ENCODE data around the gene LEMD2.

LEMD2 gene

DNA sequence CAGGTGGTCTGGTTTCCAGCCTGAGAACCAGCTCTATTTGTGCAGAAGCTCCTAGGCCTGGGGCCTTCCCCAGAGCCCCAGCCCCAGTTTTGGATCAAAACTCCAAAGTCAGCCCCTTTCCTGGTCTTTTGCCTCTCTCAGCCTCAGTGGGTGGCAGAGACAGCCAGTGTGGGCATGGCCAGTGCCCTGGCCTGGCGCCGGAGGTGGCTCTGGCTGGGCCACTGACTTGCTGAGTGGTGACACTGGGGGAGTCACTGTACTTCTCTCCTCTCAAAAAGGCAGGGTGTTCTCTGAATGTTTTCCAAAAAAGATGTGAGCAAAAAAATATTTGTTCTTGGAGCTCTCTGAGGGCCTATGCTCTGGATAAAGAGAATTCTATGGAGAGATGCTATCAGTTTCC lies 34.9 kb upstream of the LEMD2 start:
- H3K9ac ChIP-seq (ENCODE audit: low read length): no peak overlapping the region
- H3K36me3 ChIP-seq (ENCODE audit: insufficient read depth, low read length): no peaks in the 10 kb centered on the region
- no peak overlapping the region for H3K27ac ChIP-seq (ENCODE audit: low read depth, low read length, poor library complexity, severe bottlenecking)
- no peak overlapping the region for H3K4me3 ChIP-seq (ENCODE audit: low read depth, low read length, poor library complexity, severe bottlenecking)
- no peaks in the 10 kb centered on the region for H3F3A ChIP-seq (ENCODE audit: insufficient read depth, low read length)
- TF ChIP-seq CTCF (IDR thresholded peaks at IDR 0.05; ENCODE audit: low read length) (no peak), EZH2 (IDR thresholded peaks at IDR 0.05; ENCODE audit: borderline replicate concordance, low read length) (no peak)
- H3K4me1 ChIP-seq (ENCODE audit: insufficient read depth, low read length, severe bottlenecking): no peaks in the 10 kb centered on the region
- no peaks in the 10 kb centered on the region for H4K20me1 ChIP-seq (ENCODE audit: insufficient read depth, low read length)
- H3K4me2 ChIP-seq (ENCODE audit: low read length): no peak overlapping the region
- peaks cover 8% of the 10 kb centered on the region; the same call in 1 of the 2 replicates for H3K27me3 ChIP-seq (ENCODE audit: insufficient read depth, low read length)
- no peak overlapping the region for H2AFZ ChIP-seq (ENCODE audit: low read length)
- H3K79me2 ChIP-seq (ENCODE audit: insufficient read depth, low read length): no peaks in the 10 kb centered on the region
- no peaks in the 10 kb centered on the region for H3K9me3 ChIP-seq (ENCODE audit: low read length)
- no peaks in the 10 kb centered on the region for H3K9me2 ChIP-seq (ENCODE audit: low read depth, low read length)

DNA sequence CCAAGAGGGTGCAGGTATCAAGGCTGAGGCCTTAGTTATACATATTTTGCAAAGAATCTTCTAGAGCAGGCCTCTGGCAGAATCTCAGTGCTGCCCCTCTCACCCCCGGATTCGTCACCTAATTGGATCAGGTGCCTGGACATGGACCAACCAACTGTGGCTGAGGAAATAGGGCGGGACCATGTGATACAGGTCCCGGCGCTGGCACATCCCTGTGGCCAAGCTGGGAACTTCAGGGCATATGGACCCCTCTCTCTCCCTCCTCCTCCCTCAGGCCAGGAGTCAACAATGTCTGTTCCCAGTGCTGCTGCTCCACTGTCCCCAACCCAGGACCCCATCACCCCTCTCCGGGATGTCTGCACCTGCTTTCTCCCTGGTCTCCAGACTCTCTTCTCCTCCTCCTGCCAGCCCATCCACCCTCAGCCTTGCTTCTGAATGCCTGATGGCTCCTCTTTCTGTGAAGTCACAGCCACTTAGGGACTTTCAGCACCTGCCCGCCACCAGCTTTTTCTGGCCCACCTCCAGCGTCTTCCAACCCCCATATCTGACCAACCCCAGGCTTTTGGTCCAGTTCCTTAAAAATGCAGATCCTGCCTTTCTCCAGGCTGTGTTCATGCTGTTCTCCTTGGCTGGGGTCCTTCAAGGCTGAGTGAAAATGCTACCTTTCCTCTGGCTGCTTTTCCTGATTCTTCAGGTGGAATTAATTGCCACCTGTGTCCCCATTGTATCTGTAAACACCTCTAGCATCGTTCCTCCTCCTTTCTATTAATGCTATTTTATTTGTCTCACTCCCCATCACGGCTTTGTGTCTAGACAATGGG lies 33.9 kb upstream of the LEMD2 start:
- Histone ChIP-seq H3K4me1 (ENCODE audit: insufficient read depth, low read length, severe bottlenecking) (no peaks in the 10 kb centered on the region), H3K9ac (ENCODE audit: low read length) (no peak overlapping the region), H3K9me2 (ENCODE audit: low read depth, low read length) (no peaks in the 10 kb centered on the region), H3K79me2 (ENCODE audit: insufficient read depth, low read length) (no peaks in the 10 kb centered on the region), H3K4me2 (ENCODE audit: low read length) (no peak overlapping the region), H3K4me3 (ENCODE audit: low read depth, low read length, poor library complexity, severe bottlenecking) (no peak overlapping the region), H3K36me3 (ENCODE audit: insufficient read depth, low read length) (no peaks in the 10 kb centered on the region), H3K27ac (ENCODE audit: low read depth, low read length, poor library complexity, severe bottlenecking) (no peak overlapping the region), H3K9me3 (ENCODE audit: low read length) (no peaks in the 10 kb centered on the region), H3K27me3 (ENCODE audit: insufficient read depth, low read length) (peaks cover 8% of the 10 kb centered on the region; the same call in 1 of the 2 replicates), H4K20me1 (ENCODE audit: insufficient read depth, low read length) (no peaks in the 10 kb centered on the region), H2AFZ (ENCODE audit: low read length) (no peak overlapping the region), H3F3A (ENCODE audit: insufficient read depth, low read length) (no peaks in the 10 kb centered on the region)
- TF ChIP-seq EZH2 (IDR thresholded peaks at IDR 0.05; ENCODE audit: borderline replicate concordance, low read length) (no peak), CTCF (IDR thresholded peaks at IDR 0.05; ENCODE audit: low read length) (no peak)

DNA sequence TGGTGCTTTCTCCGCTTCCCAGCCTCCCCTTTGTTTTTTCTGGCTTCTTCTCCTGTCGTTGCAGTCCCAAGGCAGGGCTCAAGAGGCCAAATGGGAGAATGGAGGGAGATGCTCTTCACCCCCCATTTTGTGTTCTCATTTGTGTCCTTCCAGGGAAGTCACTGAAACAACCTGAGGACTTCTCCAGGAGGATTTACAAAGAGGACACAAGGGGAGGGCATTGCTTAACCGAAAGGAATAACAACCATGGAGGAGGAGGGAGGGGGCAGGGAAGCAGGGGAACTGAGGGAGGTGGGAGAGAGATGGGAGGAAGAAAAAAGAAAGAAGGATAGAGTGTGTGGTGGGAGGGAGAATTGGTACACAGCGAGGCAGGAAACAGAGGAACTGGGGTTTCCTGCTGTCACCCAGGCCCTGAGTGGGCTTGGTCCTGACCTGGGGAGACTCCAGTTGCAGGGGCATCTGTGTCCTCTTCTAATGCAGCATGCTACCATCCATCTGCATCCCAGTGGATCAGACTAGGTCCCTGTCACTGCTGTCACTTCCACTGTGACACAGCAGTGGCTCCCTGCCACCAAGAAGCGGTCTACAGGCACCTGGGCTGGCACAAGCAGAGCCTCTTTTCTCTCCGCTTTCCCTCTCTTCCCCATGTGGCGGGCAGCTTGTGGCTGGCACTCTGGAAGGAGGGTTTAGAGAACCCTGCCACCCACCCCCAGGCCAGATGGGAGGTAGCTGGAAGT lies 32.0 kb upstream of the LEMD2 start:
- Histone ChIP-seq H3K4me3 (ENCODE audit: low read depth, low read length, poor library complexity, severe bottlenecking) (no peak overlapping the region), H4K20me1 (ENCODE audit: insufficient read depth, low read length) (no peaks in the 10 kb centered on the region), H2AFZ (ENCODE audit: low read length) (no peak overlapping the region), H3K27ac (ENCODE audit: low read depth, low read length, poor library complexity, severe bottlenecking) (no peak overlapping the region), H3K79me2 (ENCODE audit: insufficient read depth, low read length) (no peaks in the 10 kb centered on the region), H3K4me2 (ENCODE audit: low read length) (no peak overlapping the region), H3K4me1 (ENCODE audit: insufficient read depth, low read length, severe bottlenecking) (no peaks in the 10 kb centered on the region), H3K9me2 (ENCODE audit: low read depth, low read length) (no peaks in the 10 kb centered on the region), H3K36me3 (ENCODE audit: insufficient read depth, low read length) (no peaks in the 10 kb centered on the region), H3K27me3 (ENCODE audit: insufficient read depth, low read length) (peaks cover 8% of the 10 kb centered on the region; the same call in 1 of the 2 replicates), H3F3A (ENCODE audit: insufficient read depth, low read length) (no peaks in the 10 kb centered on the region), H3K9me3 (ENCODE audit: low read length) (no peaks in the 10 kb centered on the region), H3K9ac (ENCODE audit: low read length) (no peak overlapping the region)
- TF ChIP-seq CTCF (IDR thresholded peaks at IDR 0.05; ENCODE audit: low read length) (no peak), EZH2 (IDR thresholded peaks at IDR 0.05; ENCODE audit: borderline replicate concordance, low read length) (no peak)

Measured in OCI-LY1 (cell line).